Ascending aorta (tissue), 2 donors: ENCODE results near the gene CTNNA2. TPM values are rescaled to one million over a fixed set of nuclear protein-coding genes. Genes with fewer than 3 reads are reported as not detected.

Experiments
- DNase-seq, 2 donors: peaks; one replicate each; pipeline ENCODE4 v3.0.0-alpha.2; 2019; ENCODE audit warnings: low spot score in 2 of 2
- H3K27ac ChIP-seq, 2 donors: fragments of 200-600 bp; sonication (generic); one replicate each; pipeline ENCODE4 v1.5.1; 2016 to 2017; ENCODE audit warnings: mild to moderate bottlenecking in 1 of 2
- H3K27me3 ChIP-seq: fragments of 200-600 bp; sonication (generic); one replicate; pipeline ENCODE4 v1.5.1; 2017
- H3K36me3 ChIP-seq, 2 donors: fragments of 200-600 bp; sonication (generic); one replicate each; pipeline ENCODE4 v1.5.1; 2016
- H3K4me1 ChIP-seq, 2 donors: fragments of 200-600 bp; sonication (generic); one replicate each; pipeline ENCODE4 v1.5.1; 2016 to 2017; ENCODE audit warnings: mild to moderate bottlenecking in 1 of 2
- H3K4me3 ChIP-seq, 2 donors: fragments of 200-600 bp; sonication (generic); one replicate each; pipeline ENCODE4 v1.5.1; 2016 to 2017; ENCODE audit warnings: mild to moderate bottlenecking in 1 of 2
- H3K9me3 ChIP-seq, 2 donors: fragments of 200-600 bp; sonication (generic); one replicate each; pipeline ENCODE4 v1.5.1; 2016
- intact Hi-C: fragments of 100-400 bp; cut with DNase I; formaldehyde crosslinking; loops from one replicate; pipeline ENCODE4 v1.15.1; 2023
- total RNA-seq: library from RNA; depleted of rRNA; stranded (reverse); fragments of >200 nt; gene quantifications from one replicate; pipeline ENCODE4 v1.1.0, GENCODE V29; 2016
- TF ChIP-seq, protein P1 (sequence below), 3 experiments: fragments of 200-600 bp in 2 of 3; fragments of 450-650 bp in 1 of 3; sonication (generic) in 2 of 3; IDR thresholded peaks; one replicate each; pipeline ENCODE4 v1.5.1; 2016 to 2019; ENCODE audit warnings: antibody characterized with exemption in 3 of 3, mild to moderate bottlenecking in 1 of 3, moderate library complexity in 1 of 3

Gene CTNNA2
- total RNA-seq, 1 donor from 2014 or later: not detected

DNA sequence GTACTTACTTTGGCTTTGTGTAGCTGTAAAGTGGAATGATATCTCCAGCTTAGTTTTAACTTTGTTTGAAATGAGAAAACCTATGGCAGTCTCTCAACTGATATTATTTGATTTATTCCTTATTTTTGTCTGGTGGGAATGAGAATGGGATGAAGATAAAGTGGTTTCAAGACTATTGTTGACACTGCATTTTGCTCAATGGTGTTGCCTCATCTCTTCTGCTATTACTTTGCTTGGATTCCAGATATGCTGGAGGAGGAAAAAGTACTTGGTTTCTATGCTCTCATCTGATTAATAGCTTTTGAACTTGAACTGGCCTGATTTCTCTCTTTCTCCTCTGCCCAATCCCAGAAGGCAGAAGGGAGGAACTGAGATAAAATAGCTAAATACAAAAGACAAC lies 198.2 kb downstream of the CTNNA2 start:
- Histone ChIP-seq H3K4me3 (no peak overlapping the region), H3K27ac (no peak overlapping the region), H3K27me3 (no peaks in the 10 kb centered on the region), H3K9me3 (no peaks in the 10 kb centered on the region), H3K4me1 (no peaks in the 10 kb centered on the region), H3K36me3 (no peaks in the 10 kb centered on the region)
- TF ChIP-seq, protein P1, sequence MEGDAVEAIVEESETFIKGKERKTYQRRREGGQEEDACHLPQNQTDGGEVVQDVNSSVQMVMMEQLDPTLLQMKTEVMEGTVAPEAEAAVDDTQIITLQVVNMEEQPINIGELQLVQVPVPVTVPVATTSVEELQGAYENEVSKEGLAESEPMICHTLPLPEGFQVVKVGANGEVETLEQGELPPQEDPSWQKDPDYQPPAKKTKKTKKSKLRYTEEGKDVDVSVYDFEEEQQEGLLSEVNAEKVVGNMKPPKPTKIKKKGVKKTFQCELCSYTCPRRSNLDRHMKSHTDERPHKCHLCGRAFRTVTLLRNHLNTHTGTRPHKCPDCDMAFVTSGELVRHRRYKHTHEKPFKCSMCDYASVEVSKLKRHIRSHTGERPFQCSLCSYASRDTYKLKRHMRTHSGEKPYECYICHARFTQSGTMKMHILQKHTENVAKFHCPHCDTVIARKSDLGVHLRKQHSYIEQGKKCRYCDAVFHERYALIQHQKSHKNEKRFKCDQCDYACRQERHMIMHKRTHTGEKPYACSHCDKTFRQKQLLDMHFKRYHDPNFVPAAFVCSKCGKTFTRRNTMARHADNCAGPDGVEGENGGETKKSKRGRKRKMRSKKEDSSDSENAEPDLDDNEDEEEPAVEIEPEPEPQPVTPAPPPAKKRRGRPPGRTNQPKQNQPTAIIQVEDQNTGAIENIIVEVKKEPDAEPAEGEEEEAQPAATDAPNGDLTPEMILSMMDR (IDR thresholded peaks at IDR 0.05): no peak
- no peak for DNase-seq
- intact Hi-C loops: no loop called here

DNA sequence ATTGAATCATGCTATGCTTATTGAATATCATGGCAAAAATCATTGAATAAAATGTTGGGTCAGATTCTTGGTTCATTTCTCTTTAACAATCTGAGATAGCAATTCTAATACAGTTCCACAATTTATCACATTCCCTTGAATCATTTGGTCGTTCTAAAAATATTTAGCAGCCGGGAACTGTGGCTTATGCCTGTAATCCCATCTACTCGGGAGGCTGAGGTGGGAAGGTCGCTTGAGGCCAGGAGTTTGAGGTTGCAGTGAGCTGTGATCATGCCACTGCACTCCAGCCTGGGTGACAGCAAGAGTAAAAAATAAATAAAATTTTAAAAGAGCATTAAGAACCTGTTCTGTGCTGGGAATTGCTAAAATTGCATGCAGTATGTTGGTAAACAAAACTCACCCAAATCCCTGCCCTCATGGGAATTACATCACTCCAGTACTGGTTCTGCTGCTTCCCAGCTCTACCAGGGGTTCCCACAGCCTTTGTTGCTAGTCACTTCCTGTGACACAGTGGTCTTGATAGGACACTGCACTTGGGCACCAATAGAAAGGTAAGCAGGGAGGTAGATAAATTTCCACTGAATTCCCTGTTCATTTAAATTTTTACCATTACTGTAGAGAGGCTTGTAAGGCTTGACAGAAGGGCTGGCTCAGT lies 200.4 kb downstream of the CTNNA2 start:
- Histone ChIP-seq H3K27ac (no peak overlapping the region), H3K4me1 (no peaks in the 10 kb centered on the region), H3K36me3 (no peaks in the 10 kb centered on the region), H3K4me3 (no peak overlapping the region), H3K27me3 (no peaks in the 10 kb centered on the region), H3K9me3 (no peaks in the 10 kb centered on the region)
- TF ChIP-seq, protein P1 (IDR thresholded peaks at IDR 0.05): no peak
- intact Hi-C loops: no loop called here
- DNase-seq: no peak

DNA sequence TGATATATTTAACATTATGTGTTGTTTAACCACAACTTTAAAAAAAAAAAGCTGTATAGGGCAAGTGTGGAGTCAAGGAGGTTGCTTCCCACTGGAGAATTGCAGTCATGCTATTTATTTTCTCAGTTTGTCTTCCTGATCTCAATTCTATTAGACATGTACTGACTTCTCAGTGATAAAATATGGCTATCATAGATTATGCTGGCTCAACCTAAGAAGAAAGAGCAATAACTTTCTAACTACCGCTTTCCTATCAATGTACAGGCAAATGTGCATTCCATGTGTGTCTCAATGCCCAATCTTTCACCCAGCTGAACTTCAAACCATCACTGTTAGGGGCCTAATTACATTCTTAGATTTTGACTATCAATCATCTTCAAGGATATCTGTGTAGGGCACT lies 201.4 kb downstream of the CTNNA2 start:
- intact Hi-C loops: no loop called here
- DNase-seq: no peak
- no peaks in the 10 kb centered on the region for H3K9me3 ChIP-seq
- TF ChIP-seq, protein P1 (IDR thresholded peaks at IDR 0.05): no peak
- H3K4me1 ChIP-seq: no peaks in the 10 kb centered on the region
- no peaks in the 10 kb centered on the region for H3K27me3 ChIP-seq
- no peak overlapping the region for H3K4me3 ChIP-seq
- H3K27ac ChIP-seq: no peak overlapping the region
- no peaks in the 10 kb centered on the region for H3K36me3 ChIP-seq

DNA sequence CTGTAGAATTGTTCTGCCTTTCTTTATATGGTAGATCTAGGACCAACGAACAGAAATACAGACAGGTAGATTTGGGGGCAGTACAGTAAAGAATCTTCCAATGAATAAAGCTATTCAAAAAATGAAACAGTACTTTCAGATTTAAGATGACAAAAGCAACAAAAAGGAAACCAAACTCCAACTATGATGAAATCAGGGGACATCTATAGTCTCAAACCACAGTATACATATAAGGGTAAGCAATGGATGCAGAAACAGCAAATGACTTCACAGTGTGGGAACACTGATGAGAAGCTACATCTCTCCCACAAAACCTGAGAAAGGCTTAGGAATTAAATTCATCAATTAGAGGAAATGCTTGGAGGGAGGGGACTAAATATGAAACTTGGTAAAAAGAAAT lies 202.5 kb downstream of the CTNNA2 start:
- TF ChIP-seq, protein P1 (IDR thresholded peaks at IDR 0.05): no peak
- Histone ChIP-seq H3K4me1 (no peaks in the 10 kb centered on the region), H3K36me3 (no peaks in the 10 kb centered on the region), H3K27me3 (no peaks in the 10 kb centered on the region), H3K4me3 (no peak overlapping the region), H3K9me3 (no peaks in the 10 kb centered on the region), H3K27ac (no peak overlapping the region)
- no peak for DNase-seq
- intact Hi-C loops: no loop called here

DNA sequence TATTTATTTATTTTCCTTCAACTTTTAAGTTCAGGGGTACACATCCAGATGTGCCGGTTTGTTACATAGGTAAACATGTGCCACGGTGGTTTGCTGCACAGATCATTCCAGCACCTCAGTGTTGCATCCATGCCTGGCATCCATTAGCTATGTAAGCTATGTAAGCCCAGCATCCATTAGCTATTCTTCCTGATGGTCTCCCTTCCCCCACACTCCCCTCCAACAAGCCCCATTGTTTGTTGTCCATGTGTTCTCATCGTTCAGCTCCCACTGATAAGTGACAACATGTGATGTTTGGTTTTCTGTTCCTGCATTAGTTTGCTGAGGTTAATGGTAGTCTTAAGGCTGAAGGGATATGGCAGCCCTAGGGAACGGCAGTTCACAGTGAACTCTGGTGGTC lies 203.4 kb downstream of the CTNNA2 start:
- TF ChIP-seq, protein P1 (IDR thresholded peaks at IDR 0.05): no peak
- no peaks in the 10 kb centered on the region for H3K27me3 ChIP-seq
- H3K9me3 ChIP-seq: no peaks in the 10 kb centered on the region
- DNase-seq: no peak
- no peaks in the 10 kb centered on the region for H3K4me1 ChIP-seq
- no peak overlapping the region for H3K27ac ChIP-seq
- intact Hi-C loops: no loop called here
- H3K36me3 ChIP-seq: no peaks in the 10 kb centered on the region
- H3K4me3 ChIP-seq: no peak overlapping the region
